Lung (tissue), 12 donors: ENCODE measurements around the gene VRK3. TPM values are rescaled to one million over a fixed set of nuclear protein-coding genes. Genes with fewer than 3 reads are reported as not detected.

Source experiments
- ATAC-seq: fragments of 200-7000 bp; cut with Tn5 transposase; one replicate; pipeline ENCODE4 v1.9.1; 2020; ENCODE audit warnings: moderate number of reproducible peaks; ENCODE audit not compliant: insufficient read depth, low FRiP score
- DNase-seq, 3 donors: peaks; one replicate each; pipeline ENCODE4 v3.0.0-alpha.2; 2013 to 2017
- H3K27ac ChIP-seq, 2 donors: one replicate each; pipeline ENCODE4 v1.5.1; 2013; ENCODE audit warnings: mild to moderate bottlenecking in 2 of 2, moderate library complexity in 2 of 2, control low read depth in 1 of 2, inconsistent platforms in 1 of 2, low read depth in 1 of 2, low read length in 1 of 2
- H3K27me3 ChIP-seq, 3 donors: one replicate each; pipeline ENCODE4 v1.5.1; 2013; ENCODE audit warnings: low read length in 2 of 3; ENCODE audit not compliant: control insufficient read depth in 3 of 3, insufficient read depth in 3 of 3
- H3K36me3 ChIP-seq, 4 donors: one replicate each; pipeline ENCODE4 v1.5.1; 2013; ENCODE audit warnings: low read length in 4 of 4, mild to moderate bottlenecking in 1 of 4, moderate library complexity in 1 of 4; ENCODE audit not compliant: control insufficient read depth in 4 of 4, insufficient read depth in 4 of 4
- H3K4me1 ChIP-seq, 5 donors: one replicate each; pipeline ENCODE4 v1.5.1; 2013; ENCODE audit warnings: low read length in 5 of 5, mild to moderate bottlenecking in 2 of 5, moderate library complexity in 1 of 5; ENCODE audit not compliant: control insufficient read depth in 5 of 5, insufficient read depth in 5 of 5
- H3K4me3 ChIP-seq: one replicate; pipeline ENCODE4 v1.5.1; 2013; ENCODE audit warnings: mild to moderate bottlenecking, control low read depth, moderate library complexity
- H3K9ac ChIP-seq, 2 donors: one replicate each; pipeline ENCODE4 v1.5.1; 2013; ENCODE audit warnings: low read length in 2 of 2, control low read depth in 1 of 2; ENCODE audit not compliant: insufficient read depth in 1 of 2
- H3K9me3 ChIP-seq, 4 donors: one replicate each; pipeline ENCODE4 v1.5.1; 2013; ENCODE audit warnings: low read length in 3 of 4, mild to moderate bottlenecking in 1 of 4, moderate library complexity in 1 of 4; ENCODE audit not compliant: control insufficient read depth in 4 of 4, insufficient read depth in 3 of 4
- CTCF ChIP-seq: IDR thresholded peaks from 2 replicates; pipeline ENCODE4 v1.5.1; 2012; ENCODE audit warnings: mild to moderate bottlenecking; ENCODE audit errors: control extremely low read depth, extremely low read depth
- WGBS, 2 donors: extraction: QIAGEN DNeasy Blood & Tissue Kit; methylation state at CpG; one replicate each; pipeline ENCODE4 v1.1.7; 2013; 5-methylcytosine and 5-hydroxymethylcytosine counted together
- polyA plus RNA-seq, 2 donors: library from polyadenylated mRNA; stranded (reverse); fragments of 200-250 nt; gene quantifications; one replicate each; pipeline ENCODE4 v1.2.1, GENCODE V29; 2013
- total RNA-seq, 2 donors: library from RNA; depleted of rRNA in 1 of 2; stranded (reverse); fragments of >200 nt in 1 of 2; gene quantifications; one replicate each; pipeline ENCODE4 v1.2.1, GENCODE V29; 2014 to 2021
- donor health status: control.
- donor health status: control.
- donor health status: Bipolar disorder and iron deficiency.
- donor health status: healthy.
- donor health status: DM: yes; HTN: yes; CAD: no.

Gene VRK3
- total and polyA plus RNA-seq, 4 donors: 15.7 to 48.0 (median 34.4) TPM

GRCh38 chr19:49951806-49952478, 73.2 kb downstream of the VRK3 start:
- Histone ChIP-seq H3K9ac (no peak overlapping the region), H3K4me1 (peaks cover 0 to 46% (median 13%) of the 10 kb centered on the region in 5 donors), H3K4me3 (no peak overlapping the region), H3K9me3 (no peaks in the 10 kb centered on the region), H3K27me3 (no peaks in the 10 kb centered on the region), H3K36me3 (no peaks in the 10 kb centered on the region), H3K27ac (no peak overlapping the region)
- WGBS, 2 donors: 75 to 78% methylated on average over 9 of the region's 9 CpGs
- no peak for TF ChIP-seq CTCF
- no peak for ATAC-seq
- no peak for DNase-seq

GRCh38 chr19:49950956-49951526, 74.1 kb downstream of the VRK3 start:
- H3K36me3 ChIP-seq: no peaks in the 10 kb centered on the region
- no peak for TF ChIP-seq CTCF
- no peaks in the 10 kb centered on the region for H3K9me3 ChIP-seq
- no peak overlapping the region for H3K9ac ChIP-seq
- no peak overlapping the region for H3K4me3 ChIP-seq
- peaks cover 0 to 37% (median 13%) of the 10 kb centered on the region in 5 donors for H3K4me1 ChIP-seq
- no peak overlapping the region for H3K27ac ChIP-seq
- ATAC-seq (no peak), DNase-seq (no peak)
- H3K27me3 ChIP-seq: no peaks in the 10 kb centered on the region
- 86% methylated on average over 13 of the region's 13 CpGs for WGBS, 2 donors

GRCh38 chr19:49950590-49950948, 74.6 kb downstream of the VRK3 start:
- no peak for TF ChIP-seq CTCF
- no peaks in the 10 kb centered on the region for H3K9me3 ChIP-seq
- DNase-seq (no peak), ATAC-seq (no peak)
- no peak overlapping the region for H3K27ac ChIP-seq
- WGBS, 2 donors: 90 to 98% methylated on average over 5 of the region's 5 CpGs
- peaks cover 0 to 35% (median 13%) of the 10 kb centered on the region in 5 donors for H3K4me1 ChIP-seq
- H3K9ac ChIP-seq: no peak overlapping the region
- no peak overlapping the region for H3K4me3 ChIP-seq
- H3K27me3 ChIP-seq: no peaks in the 10 kb centered on the region
- no peaks in the 10 kb centered on the region for H3K36me3 ChIP-seq
